AG04450 (cell line): Measurements from ENCODE around the gene COL23A1. TPM values are rescaled to one million over a fixed set of nuclear protein-coding genes. Genes with fewer than 3 reads are reported as not detected.

Experiments used
- CTCF ChIA-PET: fragments of 300-600, 350-600 bp; formaldehyde crosslinking; extraction: SDS; loops from one replicate; lab custom pipeline; 2022; ENCODE audit warnings: antibody characterized with exemption, inconsistent platforms; lab: Charles Lee
- POLR2A ChIA-PET: fragments of 350-600 bp; formaldehyde crosslinking; extraction: SDS; loops from one replicate; lab custom pipeline; 2021; ENCODE audit warnings: antibody characterized with exemption, inconsistent platforms; lab: Yijun Ruan, JAX
- DNase-seq: peaks from one replicate; pipeline ENCODE4 v3.0.0-alpha.2; 2011; ENCODE audit warnings: low read depth, low spot score
- H3K27ac ChIP-seq: one replicate; pipeline ENCODE4 v1.5.1; 2012; ENCODE audit warnings: low read depth, low read length, control low read depth
- H3K27me3 ChIP-seq: one replicate; pipeline ENCODE4 v1.6.0; 2012; ENCODE audit warnings: low read length; ENCODE audit not compliant: control insufficient read depth, insufficient read depth
- H3K4me3 ChIP-seq: 2 replicates; pipeline ENCODE4 v1.5.1; 2011; ENCODE audit warnings: mild to moderate bottlenecking, low read depth, low read length, control low read depth
- H3K9me3 ChIP-seq: 2 replicates; pipeline ENCODE4 v1.5.1; 2012; ENCODE audit warnings: low read length; ENCODE audit not compliant: control insufficient read depth, insufficient read depth
- polyA plus RNA-seq: library from polyadenylated mRNA; depleted of rRNA; stranded (reverse); fragments of >200 nt; gene quantifications from 2 replicates; pipeline ENCODE4 v1.2.3, GENCODE V29; 2011
- TF ChIP-seq, protein P1 (sequence below): IDR thresholded peaks from 2 replicates; pipeline ENCODE4 v1.5.1; 2011; ENCODE audit warnings: low read depth, low read length, control low read depth, inconsistent platforms

Gene COL23A1
- polyA plus RNA-seq, 1 experiment, result not detected

DNA sequence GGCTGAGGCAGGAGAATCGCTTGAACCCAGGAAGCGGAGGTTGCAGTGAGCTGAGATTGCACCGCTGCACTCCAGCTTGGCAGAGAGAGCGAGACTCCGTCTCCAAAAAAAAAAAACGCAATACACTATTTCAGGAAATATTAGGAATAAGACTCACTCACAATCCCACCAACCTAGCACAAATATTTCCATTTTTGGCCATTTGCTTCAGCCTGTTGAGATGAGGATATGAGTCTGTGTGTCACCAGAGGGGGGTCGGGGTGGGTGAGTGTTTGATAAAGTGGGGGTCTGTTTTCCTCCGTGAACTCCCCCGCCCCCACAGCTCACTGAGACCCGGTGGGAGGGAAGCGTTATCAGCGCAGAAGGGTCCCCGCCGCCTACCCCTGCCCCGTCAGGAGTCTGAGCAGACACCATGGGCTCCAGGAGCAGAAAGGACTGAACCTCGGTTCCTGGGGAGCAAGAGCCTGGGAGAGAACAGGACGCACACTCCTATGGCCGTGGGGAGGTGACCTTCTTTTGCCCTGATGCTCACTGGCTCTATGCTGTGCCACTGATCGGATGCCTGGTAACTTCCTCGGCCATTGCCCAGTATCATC lies 203.8 kb downstream of the COL23A1 start:
- Histone ChIP-seq H3K27me3 (no peaks in the 10 kb centered on the region), H3K9me3 (peaks cover 47% of the 10 kb centered on the region), H3K4me3 (no peak overlapping the region), H3K27ac (no peak overlapping the region)
- DNase-seq, result no peak
- CTCF ChIA-PET, result no interaction called here
- TF ChIP-seq, protein P1, sequence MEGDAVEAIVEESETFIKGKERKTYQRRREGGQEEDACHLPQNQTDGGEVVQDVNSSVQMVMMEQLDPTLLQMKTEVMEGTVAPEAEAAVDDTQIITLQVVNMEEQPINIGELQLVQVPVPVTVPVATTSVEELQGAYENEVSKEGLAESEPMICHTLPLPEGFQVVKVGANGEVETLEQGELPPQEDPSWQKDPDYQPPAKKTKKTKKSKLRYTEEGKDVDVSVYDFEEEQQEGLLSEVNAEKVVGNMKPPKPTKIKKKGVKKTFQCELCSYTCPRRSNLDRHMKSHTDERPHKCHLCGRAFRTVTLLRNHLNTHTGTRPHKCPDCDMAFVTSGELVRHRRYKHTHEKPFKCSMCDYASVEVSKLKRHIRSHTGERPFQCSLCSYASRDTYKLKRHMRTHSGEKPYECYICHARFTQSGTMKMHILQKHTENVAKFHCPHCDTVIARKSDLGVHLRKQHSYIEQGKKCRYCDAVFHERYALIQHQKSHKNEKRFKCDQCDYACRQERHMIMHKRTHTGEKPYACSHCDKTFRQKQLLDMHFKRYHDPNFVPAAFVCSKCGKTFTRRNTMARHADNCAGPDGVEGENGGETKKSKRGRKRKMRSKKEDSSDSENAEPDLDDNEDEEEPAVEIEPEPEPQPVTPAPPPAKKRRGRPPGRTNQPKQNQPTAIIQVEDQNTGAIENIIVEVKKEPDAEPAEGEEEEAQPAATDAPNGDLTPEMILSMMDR, result no peak
- POLR2A ChIA-PET, result no interaction called here

DNA sequence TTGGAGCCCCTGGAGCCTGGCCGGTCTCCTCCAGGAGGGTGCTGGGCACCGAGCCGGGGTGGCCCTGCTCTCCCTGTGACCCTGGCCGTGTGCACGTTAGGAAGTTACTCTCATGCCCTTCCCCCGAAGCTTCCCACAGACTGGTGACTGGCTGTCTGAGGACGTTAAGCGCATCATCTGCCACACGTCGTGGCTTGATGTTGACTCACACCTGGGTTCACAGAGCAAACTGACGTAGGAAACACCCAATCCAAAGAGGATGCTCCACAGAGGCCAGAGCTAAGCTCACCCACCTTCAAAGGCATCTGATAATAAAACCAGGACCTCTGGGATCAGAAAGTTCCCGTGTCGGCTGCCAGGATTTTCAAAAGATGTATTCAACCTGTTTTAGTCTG lies 204.7 kb downstream of the COL23A1 start:
- CTCF ChIA-PET, result no interaction called here
- no peak overlapping the region for H3K27ac ChIP-seq
- no peak overlapping the region for H3K4me3 ChIP-seq
- TF ChIP-seq, protein P1, result no peak
- no peaks in the 10 kb centered on the region for H3K27me3 ChIP-seq
- no peak for DNase-seq
- POLR2A ChIA-PET, result no interaction called here
- peaks cover 54% of the 10 kb centered on the region for H3K9me3 ChIP-seq

DNA sequence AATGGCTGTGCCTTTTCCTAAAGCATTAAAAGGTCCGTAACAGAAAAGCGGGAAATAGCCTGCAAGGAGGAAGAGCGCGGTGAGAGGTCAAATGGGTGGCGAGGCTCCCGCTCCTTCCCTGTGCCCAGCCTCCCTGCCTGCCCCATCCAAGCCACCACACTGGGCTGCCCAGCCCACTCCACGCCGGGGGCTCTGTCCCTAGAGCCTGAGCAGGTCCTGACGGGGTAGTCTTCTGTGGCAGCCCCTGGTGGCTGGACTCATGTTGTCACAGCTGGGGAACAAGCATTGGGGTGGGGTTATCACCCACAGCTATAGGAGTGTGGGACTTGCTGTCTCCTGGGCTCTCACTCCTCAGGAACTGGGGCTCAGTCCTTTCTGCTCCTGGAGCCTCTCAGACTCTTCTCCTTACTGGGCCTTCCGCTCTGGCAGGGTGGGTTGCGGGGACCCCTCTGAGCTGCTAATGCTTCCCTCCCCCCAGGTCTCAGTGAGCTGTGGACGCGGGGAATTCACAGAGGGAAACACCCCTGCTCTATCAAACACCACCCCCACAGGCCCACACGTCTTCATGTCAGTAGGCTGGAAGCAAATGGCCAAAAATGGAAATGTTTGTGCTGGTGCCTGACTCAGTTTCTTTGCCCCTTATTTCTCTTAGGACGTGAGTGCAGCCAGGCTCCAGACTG lies 205.2 kb downstream of the COL23A1 start:
- H3K9me3 ChIP-seq, result peaks cover 55% of the 10 kb centered on the region
- H3K27ac ChIP-seq, result no peak overlapping the region
- TF ChIP-seq, protein P1, result no peak
- ChIA-PET POLR2A (no interaction called here), CTCF (no interaction called here)
- DNase-seq, result no peak
- H3K27me3 ChIP-seq, result no peaks in the 10 kb centered on the region
- H3K4me3 ChIP-seq, result no peak overlapping the region

DNA sequence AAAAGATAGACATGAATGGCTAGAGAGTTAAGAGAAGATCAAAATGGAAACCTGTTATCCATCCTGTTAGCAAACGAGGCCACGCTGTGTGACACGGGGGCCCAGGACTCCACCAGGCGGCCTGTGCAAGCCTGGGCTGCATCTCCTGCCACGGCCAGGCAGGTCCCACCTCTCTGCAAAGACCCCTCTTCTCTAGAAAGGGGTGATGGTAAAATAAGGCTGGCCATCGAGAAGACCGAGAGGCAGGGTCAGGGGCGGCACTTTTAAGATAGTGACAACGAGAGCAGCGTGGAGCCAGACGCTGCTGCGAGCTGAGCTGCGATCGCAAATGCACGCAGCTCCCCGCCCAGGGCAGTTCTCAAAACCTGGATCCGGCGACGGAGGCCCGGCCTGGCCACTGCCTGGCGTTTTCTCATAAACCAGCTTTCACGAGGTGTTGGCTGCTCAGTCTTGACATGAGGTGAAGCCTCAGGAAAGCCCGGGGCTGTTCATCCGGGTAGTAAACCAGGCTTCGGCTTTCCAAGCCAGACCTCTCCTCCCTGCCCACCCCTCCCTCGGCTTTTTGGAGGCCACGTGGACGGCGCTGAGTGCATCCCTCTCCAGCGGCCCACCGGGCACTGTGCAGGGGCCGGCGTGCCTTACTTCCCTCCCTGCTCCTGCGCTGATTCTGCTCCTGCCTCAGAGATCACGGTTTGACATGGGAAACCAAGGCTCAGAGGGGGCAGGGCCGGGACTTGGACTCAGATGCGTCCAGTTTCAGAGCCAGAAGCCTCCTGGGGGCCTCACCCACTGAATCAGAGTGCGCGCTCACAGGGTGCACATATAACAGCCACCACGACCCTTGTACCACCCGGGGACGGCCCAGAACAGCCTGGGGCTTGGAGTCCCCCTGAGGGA lies 206.0 kb downstream of the COL23A1 start:
- Histone ChIP-seq H3K27me3 (no peaks in the 10 kb centered on the region), H3K27ac (no peak overlapping the region), H3K4me3 (no peak overlapping the region), H3K9me3 (peaks cover 51% of the 10 kb centered on the region)
- TF ChIP-seq, protein P1, result no peak
- no peak for DNase-seq
- CTCF ChIA-PET, result no interaction called here
- POLR2A ChIA-PET, result no interaction called here
